Measurements from ENCODE around the gene PCBD1. TPM values are rescaled to one million over a fixed set of nuclear protein-coding genes. Genes with fewer than 3 reads are reported as not detected.

PCBD1 gene
- total RNA-seq = 24.2 and 26.8 TPM in 2 replicates

DNA sequence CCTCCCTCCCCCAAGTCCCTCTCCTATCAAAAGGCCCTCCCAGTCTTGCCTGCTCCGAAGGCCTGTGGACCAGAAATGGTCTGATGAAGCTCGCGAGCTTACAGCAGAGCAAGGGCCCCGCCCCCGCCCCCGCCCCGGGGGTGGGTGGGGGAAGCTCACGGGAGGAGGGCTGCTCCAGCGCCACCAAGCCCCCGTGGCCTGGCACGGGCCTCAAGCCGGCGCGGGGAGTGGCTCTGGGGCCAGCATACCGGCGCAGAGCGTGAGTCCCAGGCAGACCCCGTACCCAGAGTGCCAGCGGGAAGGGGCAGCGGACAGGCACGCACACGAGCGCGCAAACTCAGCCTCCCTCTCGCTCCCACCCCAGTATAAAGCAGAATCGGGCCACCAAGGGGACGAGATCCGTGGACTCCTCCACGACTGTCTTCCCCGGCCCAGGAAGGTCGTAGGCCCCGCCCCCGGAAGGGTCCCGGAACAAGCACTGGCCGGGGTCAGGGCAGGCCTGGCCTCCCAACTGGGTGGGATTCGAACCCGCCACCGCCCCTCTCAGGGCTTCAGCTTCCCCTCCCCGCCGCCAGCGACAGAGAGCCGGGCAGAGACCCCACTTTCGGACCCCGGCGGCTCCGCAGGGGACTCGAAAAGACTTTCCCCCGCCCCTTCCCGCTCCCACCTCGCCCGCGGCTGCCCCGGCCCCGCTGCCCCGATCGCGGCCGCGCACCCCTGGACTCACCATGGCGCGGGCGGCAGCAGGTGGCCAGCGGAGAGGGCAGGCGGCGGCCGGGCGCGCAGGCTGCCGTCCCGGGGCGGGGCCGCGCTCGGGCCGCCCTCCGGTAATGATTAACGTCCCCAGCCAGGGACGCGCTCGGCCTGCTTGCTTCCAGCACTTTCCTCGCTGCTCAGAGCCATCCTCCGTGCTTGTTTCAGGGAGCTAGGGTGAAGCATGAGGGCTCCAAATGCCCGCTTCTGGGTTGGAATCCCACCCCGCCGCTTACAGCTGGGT lies at the start of gene PCBD1:
Gene PCBD1 (minus strand): TSS at position 762 of the 997 bp plus-strand sequence. CDS start 32 bp downstream, at position 730.
- peak; percentile 73 for DNase-seq (ENCODE audit: low read depth)
- H3K4me3 ChIP-seq (ENCODE audit: low read depth, low read length) = peak within 1 kb of the TSS; percentile 77
- TF ChIP-seq, protein P1, sequence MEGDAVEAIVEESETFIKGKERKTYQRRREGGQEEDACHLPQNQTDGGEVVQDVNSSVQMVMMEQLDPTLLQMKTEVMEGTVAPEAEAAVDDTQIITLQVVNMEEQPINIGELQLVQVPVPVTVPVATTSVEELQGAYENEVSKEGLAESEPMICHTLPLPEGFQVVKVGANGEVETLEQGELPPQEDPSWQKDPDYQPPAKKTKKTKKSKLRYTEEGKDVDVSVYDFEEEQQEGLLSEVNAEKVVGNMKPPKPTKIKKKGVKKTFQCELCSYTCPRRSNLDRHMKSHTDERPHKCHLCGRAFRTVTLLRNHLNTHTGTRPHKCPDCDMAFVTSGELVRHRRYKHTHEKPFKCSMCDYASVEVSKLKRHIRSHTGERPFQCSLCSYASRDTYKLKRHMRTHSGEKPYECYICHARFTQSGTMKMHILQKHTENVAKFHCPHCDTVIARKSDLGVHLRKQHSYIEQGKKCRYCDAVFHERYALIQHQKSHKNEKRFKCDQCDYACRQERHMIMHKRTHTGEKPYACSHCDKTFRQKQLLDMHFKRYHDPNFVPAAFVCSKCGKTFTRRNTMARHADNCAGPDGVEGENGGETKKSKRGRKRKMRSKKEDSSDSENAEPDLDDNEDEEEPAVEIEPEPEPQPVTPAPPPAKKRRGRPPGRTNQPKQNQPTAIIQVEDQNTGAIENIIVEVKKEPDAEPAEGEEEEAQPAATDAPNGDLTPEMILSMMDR (IDR thresholded peaks at IDR 0.05; ENCODE audit: insufficient read depth, low read depth, low read length) = no peak

DNA sequence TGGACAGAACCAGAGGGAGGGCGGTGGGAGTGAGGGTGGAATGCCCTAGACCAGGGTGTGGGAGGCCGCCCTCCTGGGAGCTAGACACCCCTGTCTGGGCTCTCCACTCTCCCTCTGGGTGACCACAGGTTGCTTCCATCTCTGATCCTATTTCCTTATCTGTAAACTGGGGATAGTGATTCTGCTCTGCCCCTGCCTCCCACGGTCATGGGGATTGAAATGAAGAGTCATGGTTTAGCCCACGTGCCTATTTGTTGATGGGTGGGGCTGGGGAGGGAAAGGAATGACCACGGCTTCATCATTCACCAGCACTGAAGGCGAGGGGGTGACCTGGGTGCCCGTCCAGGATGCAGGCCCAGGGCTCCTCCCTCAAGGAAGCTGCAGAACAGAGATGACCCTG lies 49.3 kb upstream of the PCBD1 start:
- TF ChIP-seq, protein P1 (IDR thresholded peaks at IDR 0.05; ENCODE audit: insufficient read depth, low read depth, low read length) = no peak
- no peak for DNase-seq (ENCODE audit: low read depth)
- no peak overlapping the region for H3K4me3 ChIP-seq (ENCODE audit: low read depth, low read length)

DNA sequence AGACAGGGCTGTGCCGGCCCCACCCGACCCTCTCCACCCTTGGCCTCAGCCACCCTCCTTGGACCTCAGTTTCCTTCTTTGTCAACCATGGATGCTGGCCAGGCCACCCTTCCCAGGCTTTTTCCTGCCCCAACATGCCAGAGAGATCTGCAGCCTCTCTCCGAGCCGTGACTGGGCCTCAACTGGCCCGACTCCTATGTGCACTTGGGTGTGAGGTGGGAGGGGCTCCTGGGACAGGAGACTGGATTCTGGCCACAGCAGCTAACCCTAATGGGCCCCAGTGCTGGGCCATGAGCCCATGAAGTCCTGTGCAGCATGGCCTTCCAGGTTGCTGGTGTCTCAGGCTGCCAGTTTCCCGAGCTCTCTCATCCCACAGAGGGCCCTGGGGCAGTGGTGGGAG lies 47.7 kb upstream of the PCBD1 start:
- TF ChIP-seq, protein P1 (IDR thresholded peaks at IDR 0.05; ENCODE audit: insufficient read depth, low read depth, low read length) = no peak
- DNase-seq (ENCODE audit: low read depth) = no peak
- H3K4me3 ChIP-seq (ENCODE audit: low read depth, low read length) = no peak overlapping the region

DNA sequence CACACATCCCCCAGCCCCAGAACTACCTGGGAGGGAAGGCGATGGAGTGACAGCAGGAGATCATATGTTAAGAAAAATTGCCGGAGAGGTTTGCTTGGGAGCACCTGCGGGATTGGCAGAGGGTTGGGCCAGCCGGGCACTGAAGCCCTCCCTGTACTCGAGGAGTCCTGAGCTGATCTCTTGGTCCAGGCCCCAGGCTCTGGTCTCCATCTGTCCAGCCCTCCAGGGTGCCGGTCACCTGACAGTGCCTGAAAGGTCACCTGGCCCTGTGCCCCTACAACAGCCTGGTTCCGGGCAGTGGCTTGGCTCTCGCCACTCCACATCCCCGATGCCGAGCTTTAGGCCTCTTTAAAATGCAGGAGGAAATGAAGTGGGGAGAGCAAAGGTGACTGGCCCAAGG lies 47.3 kb upstream of the PCBD1 start:
- no peak overlapping the region for H3K4me3 ChIP-seq (ENCODE audit: low read depth, low read length)
- DNase-seq (ENCODE audit: low read depth) = no peak
- TF ChIP-seq, protein P1 (IDR thresholded peaks at IDR 0.05; ENCODE audit: insufficient read depth, low read depth, low read length) = no peak

DNA sequence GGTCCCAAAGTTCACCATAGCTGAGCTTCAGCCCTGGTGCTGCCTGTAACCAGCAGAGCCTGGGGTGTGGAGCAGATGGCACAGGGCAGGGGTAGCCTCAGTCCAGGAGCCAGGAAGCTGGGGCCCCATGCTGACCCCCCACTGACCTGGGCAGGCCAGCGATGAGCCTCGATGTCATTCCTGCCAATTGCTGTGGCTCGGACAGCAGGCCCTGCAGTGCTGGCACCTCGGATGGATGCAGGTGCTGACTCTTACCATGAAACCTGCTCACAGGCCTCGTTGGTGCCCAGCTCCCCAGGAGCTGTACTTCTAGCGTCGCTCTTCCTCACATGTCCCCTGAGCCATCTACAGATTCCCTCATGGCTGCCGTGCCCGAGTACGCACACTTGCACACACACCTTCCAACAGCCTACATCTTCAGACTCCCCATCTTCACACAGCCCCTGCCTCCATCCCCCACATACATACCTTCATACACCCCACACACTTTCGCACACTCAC lies 46.8 kb upstream of the PCBD1 start:
- TF ChIP-seq, protein P1 (IDR thresholded peaks at IDR 0.05; ENCODE audit: insufficient read depth, low read depth, low read length) = no peak
- DNase-seq (ENCODE audit: low read depth) = no peak
- H3K4me3 ChIP-seq (ENCODE audit: low read depth, low read length) = no peak overlapping the region

DNA sequence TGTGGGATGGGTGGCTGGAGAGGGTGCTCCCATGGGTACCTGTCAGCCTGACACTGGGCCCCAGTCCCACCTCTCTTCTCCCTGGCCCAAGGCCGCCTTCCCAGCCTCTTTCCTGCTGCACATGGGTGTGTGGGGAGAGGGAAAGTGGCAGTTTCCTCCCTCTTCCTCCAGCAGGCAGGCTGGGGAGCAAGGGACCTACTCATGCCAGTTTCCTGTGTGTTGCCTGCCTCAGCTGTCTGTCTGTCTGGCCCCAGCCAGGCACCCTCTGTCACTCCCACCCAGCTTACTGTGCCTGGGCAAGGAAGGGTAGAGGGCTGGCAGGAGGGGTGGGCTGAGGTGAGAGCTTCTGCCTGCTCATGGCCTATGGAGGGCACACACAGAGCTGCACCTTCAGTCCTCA lies 46.3 kb upstream of the PCBD1 start:
- no peak for DNase-seq (ENCODE audit: low read depth)
- TF ChIP-seq, protein P1 (IDR thresholded peaks at IDR 0.05; ENCODE audit: insufficient read depth, low read depth, low read length) = no peak
- H3K4me3 ChIP-seq (ENCODE audit: low read depth, low read length) = no peak overlapping the region
